Ishikawa (cell line): ENCODE results near the gene LILRA2.

Experiments used
- CEBPB ChIP-seq: IDR thresholded peaks from 2 replicates; pipeline ENCODE4 v1.6.1; 2012
- CREB1 ChIP-seq: IDR thresholded peaks from 2 replicates; pipeline ENCODE4 v1.6.1; 2012; ENCODE audit warnings: low read depth
- EGR1 ChIP-seq: IDR thresholded peaks from 2 replicates; pipeline ENCODE4 v1.6.1; 2012
- EP300 ChIP-seq: IDR thresholded peaks from 2 replicates; pipeline ENCODE4 v1.6.1; 2012; ENCODE audit warnings: borderline replicate concordance
- FOXM1 ChIP-seq: IDR thresholded peaks from 2 replicates; pipeline ENCODE4 v1.6.1; 2012; ENCODE audit warnings: low read depth, borderline replicate concordance
- MAX ChIP-seq: IDR thresholded peaks from 2 replicates; pipeline ENCODE4 v1.6.1; 2012
- NFIC ChIP-seq: IDR thresholded peaks from 2 replicates; pipeline ENCODE4 v1.6.1; 2012
- RAD21 ChIP-seq: IDR thresholded peaks from 2 replicates; pipeline ENCODE4 v1.6.1; 2012; ENCODE audit warnings: low read depth
- REST ChIP-seq: IDR thresholded peaks from 2 replicates; pipeline ENCODE4 v1.6.1; 2012; ENCODE audit warnings: low read depth, mild to moderate bottlenecking
- TAF1 ChIP-seq: IDR thresholded peaks from 2 replicates; pipeline ENCODE4 v1.6.1; 2012; ENCODE audit warnings: low read depth, mild to moderate bottlenecking
- TCF12 ChIP-seq: IDR thresholded peaks from 2 replicates; pipeline ENCODE4 v1.6.1; 2012; ENCODE audit warnings: low read depth
- TEAD4 ChIP-seq: IDR thresholded peaks from 2 replicates; pipeline ENCODE4 v1.6.1; 2012
- USF1 ChIP-seq: IDR thresholded peaks from 2 replicates; pipeline ENCODE4 v1.6.1; 2012
- YY1 ChIP-seq: IDR thresholded peaks from 2 replicates; pipeline ENCODE4 v1.6.1; 2012; ENCODE audit warnings: low read depth
- ZBTB7A ChIP-seq: IDR thresholded peaks from 2 replicates; pipeline ENCODE4 v1.6.1; 2012; ENCODE audit warnings: low read depth

The LILRA2 gene

GRCh38 chr19:54551950-54552912 is 21.4 kb upstream of the LILRA2 start:
- no peak for TF ChIP-seq REST

- no peak for TF ChIP-seq TEAD4
- TF ChIP-seq FOXM1, result no peak
- TF ChIP-seq USF1, result no peak
- TF ChIP-seq YY1, result no peak
- TF ChIP-seq REST, result no peak
- no peak for TF ChIP-seq CREB1
- TF ChIP-seq MAX, result no peak
- no peak for TF ChIP-seq TCF12
- no peak for TF ChIP-seq EP300
- no peak for TF ChIP-seq RAD21
Observed at GRCh38 chr19:54552913-54553310, 20.7 kb upstream of the LILRA2 start.

- no peak for TF ChIP-seq EGR1
- TF ChIP-seq CREB1, result no peak
- no peak for TF ChIP-seq TEAD4
- TF ChIP-seq ZBTB7A, result no peak
- TF ChIP-seq CEBPB, result no peak
- TF ChIP-seq TCF12, result no peak
- no peak for TF ChIP-seq REST
Observed at GRCh38 chr19:54554006-54554405, 19.6 kb upstream of the LILRA2 start.

GRCh38 chr19:54554896-54555295 is 18.7 kb upstream of the LILRA2 start:
- TF ChIP-seq EGR1 (no peak), NFIC (no peak), USF1 (no peak), CREB1 (no peak), FOXM1 (no peak), REST (no peak), EP300 (no peak), YY1 (no peak), TCF12 (no peak), TAF1 (no peak), ZBTB7A (no peak), MAX (no peak), CEBPB (no peak), TEAD4 (no peak), RAD21 (no peak)
